AG09309 (cell line): Measurements from ENCODE around the gene PUS7L.

ENCODE experiments used
- DNase-seq: peaks from one replicate; pipeline ENCODE4 v3.0.0-alpha.2; 2010; ENCODE audit warnings: low read depth
- H3K4me3 ChIP-seq: 2 replicates; pipeline ENCODE4 v1.5.1; 2011; ENCODE audit warnings: mild to moderate bottlenecking, low read depth, low read length, moderate library complexity; ENCODE audit not compliant: control insufficient read depth
- CTCF ChIP-seq: IDR thresholded peaks from 2 replicates; pipeline ENCODE4 v1.5.1; 2011; ENCODE audit warnings: mild to moderate bottlenecking, low read depth, low read length, inconsistent platforms; ENCODE audit not compliant: insufficient read depth, control insufficient read depth; ENCODE audit errors: missing control alignments

The PUS7L gene

GRCh38 chr12:43675048-43675904, 83.3 kb downstream of the PUS7L start:
- no peak overlapping the region for H3K4me3 ChIP-seq
- no peak for DNase-seq
- no peak for TF ChIP-seq CTCF

GRCh38 chr12:43669373-43669772, 89.2 kb downstream of the PUS7L start:
- H3K4me3 ChIP-seq, result no peak overlapping the region
- DNase-seq, result no peak
- no peak for TF ChIP-seq CTCF
